ENCODE results near the gene ASPSCR1. TPM values are rescaled to one million over a fixed set of nuclear protein-coding genes. Genes with fewer than 3 reads are reported as not detected.
"Not testable (repeated sequence)": the region's sequence is repeated elsewhere in the genome, so short reads cannot be mapped to it uniquely, and the experiment has no call there.

Gene ASPSCR1
- total RNA-seq, 3 donors from 2014 or later, result 33.1 to 35.2 (median 34.5) TPM

DNA sequence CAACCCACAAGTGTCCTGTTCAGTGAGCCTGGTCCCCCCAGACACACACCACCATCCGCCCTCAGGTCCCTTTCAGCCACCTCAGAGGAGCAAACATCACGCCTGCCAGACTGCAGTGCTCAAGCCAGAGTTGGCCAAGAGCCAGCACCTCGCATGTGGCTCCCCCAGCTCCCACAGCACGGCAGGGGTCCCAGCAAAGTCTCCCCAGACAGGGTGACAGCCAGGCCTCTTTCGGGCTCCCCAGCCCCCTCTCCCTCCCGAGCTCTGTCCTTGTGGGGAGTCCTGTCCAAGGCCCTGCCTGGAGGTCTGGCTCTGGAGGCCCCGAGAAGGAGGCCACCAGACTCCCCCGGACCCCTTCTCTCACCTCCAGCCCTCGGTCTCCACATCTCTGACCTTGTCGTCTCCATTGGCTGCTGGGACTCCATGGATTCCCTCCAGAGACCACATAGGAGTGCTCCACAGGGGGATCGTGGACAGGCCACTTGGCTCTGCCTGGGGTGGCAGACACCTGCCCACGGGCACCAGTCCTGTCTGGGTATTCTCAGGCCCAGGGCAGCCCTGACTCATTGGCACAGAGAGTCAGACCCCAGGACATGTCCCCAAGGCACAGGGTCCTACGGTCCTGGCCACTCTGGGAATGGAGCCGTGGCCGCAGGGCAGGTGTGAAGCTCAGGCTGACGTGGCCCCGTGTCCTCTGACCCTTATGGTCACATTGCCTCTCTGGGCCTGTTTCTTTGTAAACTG, 28.6 kb upstream of the ASPSCR1 start:
- no peak for ATAC-seq

GRCh38 chr17:81950501-81950900, 26.9 kb upstream of the ASPSCR1 start:
- TF ChIP-seq, protein P1, sequence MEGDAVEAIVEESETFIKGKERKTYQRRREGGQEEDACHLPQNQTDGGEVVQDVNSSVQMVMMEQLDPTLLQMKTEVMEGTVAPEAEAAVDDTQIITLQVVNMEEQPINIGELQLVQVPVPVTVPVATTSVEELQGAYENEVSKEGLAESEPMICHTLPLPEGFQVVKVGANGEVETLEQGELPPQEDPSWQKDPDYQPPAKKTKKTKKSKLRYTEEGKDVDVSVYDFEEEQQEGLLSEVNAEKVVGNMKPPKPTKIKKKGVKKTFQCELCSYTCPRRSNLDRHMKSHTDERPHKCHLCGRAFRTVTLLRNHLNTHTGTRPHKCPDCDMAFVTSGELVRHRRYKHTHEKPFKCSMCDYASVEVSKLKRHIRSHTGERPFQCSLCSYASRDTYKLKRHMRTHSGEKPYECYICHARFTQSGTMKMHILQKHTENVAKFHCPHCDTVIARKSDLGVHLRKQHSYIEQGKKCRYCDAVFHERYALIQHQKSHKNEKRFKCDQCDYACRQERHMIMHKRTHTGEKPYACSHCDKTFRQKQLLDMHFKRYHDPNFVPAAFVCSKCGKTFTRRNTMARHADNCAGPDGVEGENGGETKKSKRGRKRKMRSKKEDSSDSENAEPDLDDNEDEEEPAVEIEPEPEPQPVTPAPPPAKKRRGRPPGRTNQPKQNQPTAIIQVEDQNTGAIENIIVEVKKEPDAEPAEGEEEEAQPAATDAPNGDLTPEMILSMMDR (IDR thresholded peaks at IDR 0.05), result no peak
- H3K9me3 ChIP-seq, result no peaks in the 10 kb centered on the region
- H3K4me3 ChIP-seq, result no peak overlapping the region
- no peak for DNase-seq
- no peaks in the 10 kb centered on the region for H3K36me3 ChIP-seq (ENCODE audit: low read depth)
- H3K4me1 ChIP-seq (ENCODE audit: low read depth), result no peaks in the 10 kb centered on the region
- ATAC-seq, result no peak
- intact Hi-C loops (cut with DNase I, micrococcal nuclease), result no loop called here

More for the DNA sequence above, 28.6 kb upstream of the ASPSCR1 start:
- TF ChIP-seq, protein P1 (IDR thresholded peaks at IDR 0.05), result no peak
- Histone ChIP-seq H3K9me3 (no peaks in the 10 kb centered on the region), H3K4me1 (ENCODE audit: low read depth) (no peaks in the 10 kb centered on the region), H3K4me3 (no peak overlapping the region), H3K36me3 (ENCODE audit: low read depth) (no peaks in the 10 kb centered on the region)
- no peak for DNase-seq
- intact Hi-C loops (cut with DNase I, micrococcal nuclease), result no loop called here

DNA sequence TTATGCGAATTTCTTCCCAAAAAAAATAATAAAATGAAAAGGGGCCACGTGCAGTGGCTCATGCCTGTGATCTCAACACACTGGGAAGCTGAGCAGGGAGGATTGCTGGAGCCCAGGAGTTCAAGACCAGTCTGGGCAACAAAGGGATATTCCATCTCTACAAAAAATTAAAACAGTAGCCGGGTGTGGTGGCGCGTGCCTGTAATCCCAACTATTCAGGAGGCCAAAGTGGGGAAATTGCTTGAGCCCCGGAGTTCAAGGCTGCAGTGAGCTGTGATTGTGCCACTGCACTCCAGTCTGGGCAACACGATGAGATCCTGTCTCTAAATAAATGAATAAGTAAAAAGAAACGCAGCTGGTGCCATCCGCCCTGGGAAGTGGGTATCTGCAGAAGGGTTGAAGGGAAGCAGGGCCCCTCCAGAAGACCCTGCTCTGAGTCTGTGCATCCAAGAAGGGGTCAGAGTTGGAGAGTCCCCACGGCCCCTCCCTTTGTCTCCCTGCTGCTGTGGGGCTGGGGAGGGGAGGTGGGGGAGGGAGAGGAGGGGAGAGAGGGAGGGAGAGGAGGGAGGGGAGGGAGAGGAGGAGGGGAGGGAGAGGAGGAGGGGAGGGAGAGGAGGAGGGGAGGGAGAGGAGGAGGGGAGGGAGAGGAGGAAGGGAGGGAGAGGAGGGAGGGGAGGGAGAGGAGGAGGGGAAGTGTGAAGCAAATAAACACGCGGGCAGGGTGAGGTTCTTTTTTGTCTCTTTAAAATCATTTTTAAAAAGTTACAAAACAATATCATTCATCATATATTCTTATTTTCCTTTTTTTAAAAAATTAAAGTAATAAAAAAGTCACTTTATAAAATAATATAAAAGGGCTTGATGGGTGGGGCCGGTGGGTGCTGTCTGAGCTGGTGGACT, 25.4 kb upstream of the ASPSCR1 start:
- intact Hi-C loops (cut with DNase I, micrococcal nuclease), result no loop called here
- no peak for DNase-seq

GRCh38 chr17:81952792-81953228, 24.6 kb upstream of the ASPSCR1 start:
- H3K4me1 ChIP-seq (ENCODE audit: low read depth), result no peaks in the 10 kb centered on the region
- no peak for DNase-seq
- H3K9me3 ChIP-seq, result no peaks in the 10 kb centered on the region
- no peak overlapping the region for H3K4me3 ChIP-seq
- H3K36me3 ChIP-seq (ENCODE audit: low read depth), result no peaks in the 10 kb centered on the region
- intact Hi-C loops (cut with DNase I, micrococcal nuclease), result no loop called here
- no peak for ATAC-seq
- TF ChIP-seq, protein P1 (IDR thresholded peaks at IDR 0.05), result no peak

More for the DNA sequence above, 25.4 kb upstream of the ASPSCR1 start:
- H3K4me1 ChIP-seq (ENCODE audit: low read depth), result no peaks in the 10 kb centered on the region
- H3K36me3 ChIP-seq (ENCODE audit: low read depth), result no peaks in the 10 kb centered on the region
- H3K4me3 ChIP-seq, result no peak overlapping the region
- TF ChIP-seq, protein P1 (IDR thresholded peaks at IDR 0.05), result no peak
- no peaks in the 10 kb centered on the region for H3K9me3 ChIP-seq
- no peak for ATAC-seq

DNA sequence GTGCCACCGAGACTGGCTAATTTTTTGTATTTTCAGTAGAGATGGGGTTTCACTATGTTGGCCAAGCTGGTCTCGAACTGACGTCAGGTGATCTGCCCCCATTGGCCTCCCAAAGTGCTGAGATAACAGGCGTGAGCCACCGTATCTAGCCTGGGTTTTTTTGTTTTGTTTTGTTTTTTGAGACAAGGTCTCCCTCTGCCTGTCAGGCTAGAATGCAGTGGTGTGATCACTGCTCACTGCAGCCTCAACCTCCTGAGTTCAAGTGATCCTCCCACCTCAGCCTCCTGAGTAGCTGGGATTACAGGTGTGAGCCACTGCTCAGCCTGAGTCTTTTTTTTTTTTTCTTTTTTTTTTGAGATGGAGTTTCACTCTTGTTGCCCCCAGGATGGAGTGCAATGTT, 24.0 kb upstream of the ASPSCR1 start:
- H3K4me1 ChIP-seq (ENCODE audit: low read depth); H3K4me3 ChIP-seq; H3K36me3 ChIP-seq (ENCODE audit: low read depth); ATAC-seq; H3K9me3 ChIP-seq; DNase-seq; intact Hi-C loops (cut with DNase I, micrococcal nuclease): not testable (repeated sequence)

Measured in mucosa of descending colon (tissue), 3 donors.